ENCODE data around the gene C2CD4C. TPM values are rescaled to one million over a fixed set of nuclear protein-coding genes. Genes with fewer than 3 reads are reported as not detected.

The C2CD4C gene
- total and polyA plus RNA-seq, 2 of the 13 experiments (the other 11 are each of a cell fraction or from before 2014, with no cell fraction given): not detected

- Histone ChIP-seq H3K4me3 (replicated peaks in 1 of 3; ENCODE audit: insufficient read depth in 1 of 3, low read depth in 2 of 3, low read length in 3 of 3) (no peak overlapping the region), H3K4me2 (ENCODE audit: low read depth, low read length) (no peak overlapping the region), H3K27me3 (ENCODE audit: control insufficient read depth in 1 of 2, insufficient read depth in 2 of 2, low read length in 2 of 2) (no peaks in the 10 kb centered on the region), H3K9ac (ENCODE audit: insufficient read depth, low read depth, low read length) (no peak overlapping the region), H3K27ac (ENCODE audit: extremely low read length, insufficient read depth, low read length) (no peak overlapping the region), H3K9me3 (ENCODE audit: low read length) (no peaks in the 10 kb centered on the region), H4K20me1 (ENCODE audit: insufficient read depth, low read length) (peaks cover 2% of the 10 kb centered on the region; the same call in 1 of the 2 replicates), H2AFZ (ENCODE audit: low read length) (no peak overlapping the region), H3K4me1 (ENCODE audit: insufficient read depth, low read length) (no peaks in the 10 kb centered on the region), H3K79me2 (ENCODE audit: insufficient read depth, low read length) (no peaks in the 10 kb centered on the region), H3K36me3 (replicated peaks in 1 of 2; ENCODE audit: control insufficient read depth in 1 of 2, insufficient read depth in 2 of 2, low read length in 2 of 2) (no peaks in the 10 kb centered on the region)
- no peak for TF ChIP-seq HOXA3 (CRISPR knock-in tag; IDR thresholded peaks at IDR 0.05)
- TF ChIP-seq KAT2B (IDR thresholded peaks at IDR 0.05; ENCODE audit: borderline replicate concordance, low read depth, low read length): no peak
- TF ChIP-seq RFXAP (CRISPR knock-in tag; IDR thresholded peaks at IDR 0.05; ENCODE audit: borderline replicate concordance): no peak
- no peak for TF ChIP-seq NFIC (IDR thresholded peaks at IDR 0.05; ENCODE audit: low read length)
- no peak for TF ChIP-seq ZBTB25 (CRISPR knock-in tag; IDR thresholded peaks at IDR 0.05)
- TF ChIP-seq CCAR2 (optimal IDR thresholded peaks at IDR 0.05; ENCODE audit: low read depth, low read length): no peak
- TF ChIP-seq FOXO4 (CRISPR knock-in tag; conservative IDR thresholded peaks at IDR 0.05): no peak
- no peak for TF ChIP-seq ZNF142 (CRISPR knock-in tag; IDR thresholded peaks at IDR 0.05)
- no peak for TF ChIP-seq ZNF83 (CRISPR knock-in tag; IDR thresholded peaks at IDR 0.05; ENCODE audit: borderline replicate concordance)
- no peak for TF ChIP-seq DMTF1 (CRISPR knock-in tag; IDR thresholded peaks at IDR 0.05)
- no peak for TF ChIP-seq GABPA (IDR thresholded peaks at IDR 0.05; ENCODE audit: low read depth, low read length)
- no peak for TF ChIP-seq GABPA (CRISPR knock-in tag; IDR thresholded peaks at IDR 0.05; ENCODE audit: low read depth)
- TF ChIP-seq GABPB1 (CRISPR knock-in tag; IDR thresholded peaks at IDR 0.05): no peak
- in situ Hi-C loops (cut with HindIII; ENCODE audit: extremely low pct_ligation_motif_present, low pct_unique_long_range_greater_than_20kb) (no loop called here), intact Hi-C loops (cut with micrococcal nuclease; ENCODE audit: unreplicated experiment) (no loop called here)
- CTCF ChIA-PET (ENCODE audit: low intra/inter-chr PET ratio, low total read pairs): no interaction called here
- POLR2A ChIA-PET: no interaction called here
- ATAC-seq (no peak), DNase-seq (ENCODE audit: low spot score) (no peak), FAIRE-seq (no peak)
- WGBS (ENCODE audit: low lambda C conversion rate): 83% methylated on average over 23 of the region's 23 CpGs
- no TSS peak for BruUV-seq (replicated peaks)
Observed at GRCh38 chr19:441213-441836, 32.4 kb upstream of the C2CD4C start.
